CD4-positive, alpha-beta T cell treated with Interleukin-12 subunit alpha and Interleukin-12 subunit beta, for 1 hour (primary cell): ENCODE measurements around the gene DIP2C.
"Not testable (repeated sequence)": the region's sequence is repeated elsewhere in the genome, so short reads cannot be mapped to it uniquely, and the experiment has no call there.

Source experiments
- DNase-seq: peaks from one replicate; pipeline ENCODE4 v3.0.0-alpha.2; 2020

Gene DIP2C

DNA sequence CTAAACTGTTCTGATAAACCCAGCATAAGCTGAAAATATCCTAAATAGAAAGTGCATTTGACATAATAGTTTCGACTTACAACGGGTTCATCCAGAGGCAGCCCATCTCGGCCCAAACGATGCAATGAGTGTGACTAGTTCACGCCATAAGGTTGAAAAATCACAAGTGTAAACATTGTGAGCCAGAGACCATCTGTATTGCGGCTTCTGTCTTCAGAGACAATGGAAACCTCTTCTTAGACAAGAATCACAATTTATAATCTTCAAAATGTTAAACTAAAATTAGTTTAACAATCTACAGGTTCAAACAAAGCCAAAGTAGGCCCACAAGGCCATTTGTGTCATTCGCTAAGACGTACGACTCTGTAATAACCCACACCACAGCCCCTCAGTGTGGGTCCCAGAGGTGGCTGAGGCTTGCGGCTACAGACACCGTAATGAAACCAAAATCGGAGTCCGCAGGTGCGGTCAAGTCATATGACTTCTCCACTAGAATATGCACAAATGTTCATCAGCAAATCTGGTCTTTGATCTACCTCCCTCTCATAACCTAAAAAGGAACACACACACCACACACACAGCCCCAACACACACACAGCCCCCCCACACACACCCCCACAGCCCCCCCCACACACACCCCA is 81.8 kb downstream of the DIP2C start:
- DNase-seq, result no peak

DNA sequence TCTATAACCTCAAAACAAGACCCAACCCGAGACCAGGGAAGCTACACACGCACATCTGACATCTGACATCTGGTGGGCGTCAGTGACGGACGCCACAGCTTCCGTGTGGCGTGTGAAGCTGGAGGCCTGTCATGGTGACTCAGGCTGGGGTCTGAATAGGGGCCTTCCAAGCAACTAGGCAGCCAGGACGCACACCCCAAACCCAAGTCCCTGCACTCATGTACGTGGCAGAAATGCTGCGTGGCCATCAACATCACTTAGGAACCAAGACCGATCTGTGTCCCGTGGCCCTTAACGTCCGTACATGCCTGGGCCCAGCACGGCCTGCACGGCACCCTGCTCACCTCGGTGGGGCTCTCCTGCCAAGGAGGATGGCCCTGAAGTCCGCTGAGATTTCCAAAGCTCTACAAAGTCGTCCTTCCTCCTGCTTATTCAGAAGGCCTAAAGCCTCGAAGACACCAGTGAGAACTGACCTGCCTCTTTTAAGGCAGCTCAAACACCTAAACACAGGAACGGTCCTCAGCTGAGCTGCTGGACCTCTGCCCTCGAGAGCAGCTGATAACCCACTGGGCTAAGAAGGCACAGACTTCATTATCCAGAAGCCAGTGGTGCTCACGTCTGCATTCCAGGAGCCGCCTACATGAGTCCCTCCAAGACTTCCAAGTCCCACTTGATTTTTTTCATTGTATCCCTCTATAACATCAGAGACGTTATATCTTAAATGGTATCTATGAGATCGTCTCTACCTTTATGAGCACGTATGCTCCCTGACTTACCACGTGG is 82.5 kb downstream of the DIP2C start:
- DNase-seq, result no peak

DNA sequence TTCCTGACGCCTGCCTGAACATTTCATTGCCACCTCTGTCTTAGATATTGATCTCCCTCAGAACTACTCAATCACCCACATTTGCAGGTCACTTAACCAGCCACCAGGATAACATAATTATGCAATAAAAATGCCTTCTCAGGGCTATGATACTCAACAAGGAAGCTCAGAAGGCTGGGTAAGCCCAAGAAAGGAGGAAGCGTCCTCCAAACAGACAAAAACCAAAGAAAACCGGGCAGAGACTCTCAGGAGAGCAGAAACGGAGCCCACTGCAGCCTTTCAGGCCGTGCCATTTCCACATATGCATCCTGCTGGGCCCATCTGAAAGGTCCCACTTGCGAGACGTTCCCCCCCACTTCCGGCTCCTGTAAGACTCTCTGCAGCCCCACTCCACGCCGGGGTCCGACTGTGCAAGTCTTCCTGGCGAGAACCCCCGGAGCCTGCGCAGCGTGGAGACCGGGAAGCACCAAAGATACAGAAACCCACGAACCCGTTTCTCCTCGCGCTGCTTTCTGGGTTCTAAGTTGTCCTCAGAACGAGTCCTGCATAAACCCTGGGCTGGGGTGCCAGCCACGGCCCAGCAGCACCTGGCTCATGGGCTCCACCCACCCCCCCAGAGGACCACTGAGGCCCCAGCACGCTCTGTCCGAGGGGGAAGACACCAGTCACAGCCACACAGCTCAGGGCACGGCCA is 83.7 kb downstream of the DIP2C start:
- DNase-seq, result no peak

DNA sequence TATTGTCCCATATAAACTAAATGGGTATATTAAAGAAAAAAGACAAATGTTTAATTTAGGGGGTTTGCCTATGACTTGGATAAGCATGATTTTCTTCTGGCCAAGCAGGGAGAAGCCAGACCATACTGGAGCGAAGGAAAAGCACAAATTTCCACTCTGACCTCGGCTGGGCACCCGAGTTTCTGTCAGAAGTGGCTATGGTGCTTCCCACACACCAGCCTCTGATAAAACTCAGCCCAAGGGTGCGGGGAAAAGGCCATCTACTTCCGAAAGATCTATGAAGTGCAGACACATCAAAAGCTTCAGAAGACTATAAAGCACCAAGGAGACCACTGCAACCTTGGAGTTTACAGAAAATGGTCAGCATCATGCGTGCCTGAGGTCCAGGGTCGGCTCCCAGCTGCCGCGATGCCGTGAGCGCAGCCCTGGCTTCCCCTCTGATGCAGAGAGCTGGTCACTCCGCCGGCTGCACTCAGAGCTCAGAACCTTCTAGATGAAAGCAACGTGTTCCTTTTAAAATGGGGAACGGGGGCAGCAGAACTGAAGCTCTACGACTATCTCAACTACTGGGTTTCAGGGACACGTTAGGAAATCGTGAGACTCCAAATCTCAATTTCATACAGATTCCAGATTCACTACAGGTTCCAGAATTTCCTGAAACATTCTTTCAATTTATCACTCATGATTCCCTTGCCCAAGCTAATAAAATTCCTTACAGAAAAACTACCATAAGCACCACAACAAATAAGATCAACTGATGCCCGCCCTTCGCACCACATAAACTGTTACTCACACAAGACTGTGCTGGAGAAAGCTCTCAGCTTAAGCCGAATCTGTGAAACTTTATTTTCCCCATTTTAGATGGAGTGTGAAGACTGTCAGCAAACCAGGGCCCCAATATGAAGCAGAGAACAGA is 84.5 kb downstream of the DIP2C start:
- no peak for DNase-seq

DNA sequence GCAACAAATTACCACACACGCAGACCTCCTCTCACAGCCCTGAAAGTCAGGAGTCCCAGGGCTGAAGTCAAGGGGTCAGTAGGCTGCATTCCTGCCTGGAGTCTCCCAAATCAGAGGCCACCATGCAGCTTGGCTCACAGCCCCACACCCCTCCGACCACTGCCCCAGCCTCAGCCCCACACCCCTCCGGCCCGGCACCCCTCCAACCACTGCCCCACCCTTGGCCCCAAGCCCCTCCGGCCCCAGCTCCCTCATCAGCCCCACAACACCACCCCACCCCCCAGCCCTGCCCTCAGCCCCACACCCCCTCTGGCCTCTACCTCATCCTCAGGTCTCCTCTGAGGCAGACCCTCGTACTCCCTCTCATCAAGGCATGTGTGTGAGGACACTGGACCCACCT is 85.7 kb downstream of the DIP2C start:
- no peak for DNase-seq

DNA sequence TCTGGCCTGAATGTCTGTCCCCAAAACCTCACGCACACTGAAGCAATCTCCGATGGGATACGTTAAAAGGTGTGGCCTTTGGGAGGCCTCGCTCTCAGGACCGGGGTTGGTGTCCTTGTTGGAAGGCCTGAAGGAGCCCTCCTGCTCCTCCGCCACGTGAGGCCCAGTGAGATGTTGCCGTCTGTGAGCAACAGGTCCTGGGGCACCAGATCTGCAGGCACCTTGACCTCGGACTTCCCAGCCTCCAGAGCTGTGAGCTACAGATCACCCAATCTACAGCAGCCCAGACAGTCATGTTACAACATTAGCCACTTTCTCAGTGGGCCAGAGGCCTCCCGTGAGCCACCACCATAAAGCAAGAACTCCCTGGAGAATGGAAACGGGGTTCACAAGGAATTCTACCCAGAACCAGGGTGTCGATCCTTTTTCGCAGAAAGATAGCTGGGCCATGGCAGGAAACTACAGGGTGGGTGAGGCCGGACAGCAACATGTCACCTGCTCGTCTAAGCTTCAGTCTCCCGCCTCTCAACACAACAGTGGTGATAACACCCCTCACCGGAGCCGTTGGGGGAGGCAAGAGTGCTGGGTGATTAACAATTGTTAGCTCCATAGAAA is 87.0 kb downstream of the DIP2C start:
- DNase-seq, result no peak

DNA sequence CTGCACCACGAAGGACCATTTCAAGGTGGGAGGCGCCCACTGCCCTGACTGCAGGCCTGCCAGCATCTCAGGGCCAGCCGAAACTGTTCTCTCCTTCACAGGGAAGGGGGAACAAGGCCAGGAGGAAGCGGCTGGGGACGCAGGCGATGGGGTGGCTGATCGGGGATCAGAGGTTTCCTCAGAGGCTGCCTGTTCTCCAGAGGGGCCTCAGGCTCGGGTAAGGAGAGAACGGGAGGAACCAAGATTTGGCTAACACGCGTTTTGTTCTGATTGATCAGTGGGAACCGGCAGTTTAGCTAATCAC is 87.9 kb downstream of the DIP2C start:
- DNase-seq, result no peak

DNA sequence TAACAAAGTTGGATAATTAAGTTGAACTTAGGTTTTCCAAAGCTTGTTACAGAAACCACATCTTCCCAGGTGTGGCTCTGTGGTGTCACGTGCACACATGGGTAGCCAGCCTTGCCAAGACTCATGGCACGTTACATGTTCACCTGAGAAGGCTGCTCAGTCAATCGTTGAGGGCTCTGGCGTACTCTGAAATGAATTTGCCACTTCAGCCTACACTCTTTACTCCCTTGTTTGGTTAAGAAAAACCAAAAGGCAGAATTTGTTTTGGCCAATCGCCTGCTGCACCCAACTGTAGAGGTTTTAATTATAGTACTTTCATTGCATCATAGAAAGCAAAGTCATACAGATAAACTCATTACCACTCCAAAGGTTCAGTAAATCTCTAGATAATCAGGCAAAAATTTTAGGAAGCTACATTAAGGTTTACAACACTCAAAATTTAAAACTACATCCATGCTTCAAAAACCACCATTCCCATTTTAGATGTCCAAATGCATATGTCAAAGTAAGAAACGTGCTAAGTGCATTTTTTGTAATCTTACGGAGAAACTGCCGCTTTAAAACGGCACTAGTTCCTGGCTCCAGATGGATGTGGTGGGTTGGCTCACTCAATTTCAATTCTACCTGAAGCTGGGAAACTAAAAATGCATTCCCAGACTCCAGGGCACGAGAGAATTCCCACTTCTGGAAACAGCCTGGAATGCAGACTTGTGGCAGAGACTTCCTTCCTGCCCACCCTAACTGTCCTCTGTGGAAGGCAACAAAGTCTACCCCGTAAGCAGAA is 88.4 kb downstream of the DIP2C start:
- DNase-seq, result no peak

DNA sequence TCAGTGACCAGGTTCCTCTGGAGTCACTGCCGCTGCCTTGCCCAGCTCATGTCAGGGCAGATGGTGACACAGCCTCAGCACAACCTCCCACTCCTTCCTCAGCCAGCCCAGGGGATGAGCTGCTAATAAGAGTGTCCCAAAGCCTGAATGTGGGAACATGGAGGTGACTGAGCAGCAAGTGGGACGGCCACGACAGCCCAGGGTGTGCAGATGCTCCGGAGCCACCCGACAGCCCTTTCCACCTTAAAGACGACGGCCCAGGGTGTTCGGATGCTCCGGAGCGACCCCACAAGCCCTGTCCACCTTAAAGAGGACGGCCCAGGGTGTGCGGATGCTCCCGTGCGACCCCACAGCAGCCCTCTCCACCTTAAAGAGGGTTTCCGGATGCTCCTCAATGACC is 89.2 kb downstream of the DIP2C start:
- no peak for DNase-seq

DNA sequence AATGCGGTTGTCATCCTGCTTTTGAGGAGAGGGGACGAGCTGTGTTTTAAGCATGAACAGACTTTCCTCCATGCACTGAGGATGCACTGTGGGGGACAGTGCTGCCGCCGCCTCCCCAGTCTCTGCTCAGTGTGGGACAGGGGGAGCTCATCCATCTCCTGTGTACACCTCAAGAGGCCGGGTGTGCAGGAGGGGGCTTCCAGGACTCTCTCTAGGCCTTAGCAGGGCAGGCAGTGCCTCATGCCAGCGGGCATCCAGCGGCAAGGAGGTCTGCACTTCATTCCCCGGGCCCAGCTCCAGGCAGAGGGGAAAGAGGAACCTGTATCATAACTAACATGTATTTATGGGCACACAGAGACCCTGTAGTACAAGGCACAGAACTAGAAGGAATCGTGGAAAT is 89.7 kb downstream of the DIP2C start:
- DNase-seq, result no peak

DNA sequence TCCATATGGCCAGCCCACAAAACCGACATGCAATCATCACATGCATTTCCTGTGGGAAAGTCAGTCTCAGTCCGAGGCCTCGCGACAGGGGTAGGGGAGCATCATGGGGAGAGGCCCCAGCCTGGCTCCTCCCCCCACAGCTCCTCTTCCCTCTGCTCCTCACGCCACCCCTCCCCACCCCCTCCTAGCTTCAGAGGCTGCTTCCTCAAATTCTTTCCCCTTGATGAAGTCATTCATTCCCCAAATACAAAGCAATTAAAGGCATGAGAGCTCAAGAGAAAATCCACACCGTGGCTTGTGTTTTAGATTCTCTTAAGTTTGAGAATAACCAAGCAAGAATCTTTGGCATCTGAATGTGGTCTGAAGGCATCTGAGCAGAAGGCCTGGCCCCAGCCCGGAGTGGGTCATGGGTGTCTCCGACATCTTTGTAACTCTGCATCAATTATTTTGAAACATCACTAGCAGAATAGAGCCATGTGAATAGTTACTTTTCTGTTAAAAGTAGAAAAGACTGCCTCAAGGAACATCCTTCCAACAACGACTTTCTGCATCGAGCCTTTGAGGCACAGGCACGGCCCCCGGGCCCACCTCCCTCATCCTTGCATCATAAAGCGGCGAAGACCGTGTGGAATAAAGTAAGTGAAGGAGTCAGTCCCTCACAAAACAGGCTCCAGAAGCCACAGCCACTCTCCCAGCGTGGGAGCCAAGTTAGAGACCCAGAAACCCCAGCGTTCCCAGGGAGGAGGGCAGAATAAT is 90.9 kb downstream of the DIP2C start:
- DNase-seq, result no peak

DNA sequence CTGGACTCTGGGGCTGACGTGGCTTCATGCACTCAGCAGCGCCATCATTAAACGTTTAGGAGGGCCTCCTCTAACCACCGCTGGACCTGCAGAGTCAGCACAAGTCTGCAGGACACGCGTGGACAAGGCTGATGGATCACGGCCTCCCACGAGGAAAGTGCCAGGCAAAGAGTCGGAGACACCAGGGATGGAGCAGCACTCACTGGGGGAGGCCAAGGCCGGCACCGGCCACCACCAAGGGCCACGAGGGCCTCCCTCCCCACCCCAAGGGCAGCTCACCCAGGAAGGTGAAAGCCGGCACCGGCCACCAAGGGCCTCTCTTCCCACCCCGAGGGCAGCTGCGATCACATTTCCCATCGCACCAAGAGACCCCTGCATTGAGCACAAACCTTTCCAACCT is 91.5 kb downstream of the DIP2C start:
- no peak for DNase-seq

DNA sequence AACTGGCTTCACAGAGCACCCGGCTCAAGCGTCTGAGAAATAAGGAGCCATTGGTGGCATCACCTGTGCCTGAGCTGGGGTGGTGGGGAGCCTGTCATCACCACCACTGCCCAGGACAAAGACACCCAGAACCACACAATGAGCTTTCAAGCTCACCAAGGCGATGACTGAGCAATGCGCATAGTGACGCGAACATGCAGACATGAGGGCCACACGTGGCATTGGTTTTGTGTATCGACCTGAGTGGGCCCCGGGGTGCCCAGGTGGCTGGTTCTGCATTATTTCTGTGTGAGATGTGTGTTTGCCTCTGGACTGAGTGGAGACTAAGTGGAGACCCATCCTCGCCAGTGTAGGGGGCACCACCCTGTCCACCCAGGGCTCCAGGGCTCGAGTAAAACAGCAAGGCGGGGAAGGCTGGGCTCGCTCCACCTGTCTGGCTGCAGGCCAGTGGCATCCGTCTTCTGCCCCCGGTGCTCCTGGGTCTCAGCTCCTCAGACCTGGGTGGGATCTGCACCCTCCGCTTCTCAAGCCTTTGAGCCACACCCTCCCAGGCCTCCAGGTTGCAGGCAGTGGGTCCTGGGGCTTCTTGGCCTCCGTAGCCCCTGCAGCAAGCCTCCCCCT is 92.6 kb downstream of the DIP2C start:
- DNase-seq, result no peak

DNA sequence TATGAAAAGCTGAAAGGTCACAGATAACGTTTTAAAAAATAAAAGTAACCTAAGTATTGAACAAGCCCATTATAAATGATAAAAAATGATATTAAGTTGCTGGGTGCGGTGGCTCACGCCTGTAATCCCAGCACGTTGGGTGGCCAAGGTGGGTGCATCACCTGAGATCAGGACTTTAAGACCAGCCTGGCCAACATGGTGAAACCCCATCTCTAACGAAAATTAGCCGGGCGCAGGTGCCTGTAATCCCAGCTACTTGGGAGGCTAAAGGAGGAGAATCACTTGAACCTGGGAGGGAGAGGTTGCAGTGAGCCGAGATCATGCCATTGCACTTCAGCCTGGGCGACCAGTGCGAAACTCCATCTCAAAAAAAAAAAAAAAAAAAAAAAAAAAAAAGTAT is 93.3 kb downstream of the DIP2C start:
- not testable (repeated sequence) for DNase-seq

DNA sequence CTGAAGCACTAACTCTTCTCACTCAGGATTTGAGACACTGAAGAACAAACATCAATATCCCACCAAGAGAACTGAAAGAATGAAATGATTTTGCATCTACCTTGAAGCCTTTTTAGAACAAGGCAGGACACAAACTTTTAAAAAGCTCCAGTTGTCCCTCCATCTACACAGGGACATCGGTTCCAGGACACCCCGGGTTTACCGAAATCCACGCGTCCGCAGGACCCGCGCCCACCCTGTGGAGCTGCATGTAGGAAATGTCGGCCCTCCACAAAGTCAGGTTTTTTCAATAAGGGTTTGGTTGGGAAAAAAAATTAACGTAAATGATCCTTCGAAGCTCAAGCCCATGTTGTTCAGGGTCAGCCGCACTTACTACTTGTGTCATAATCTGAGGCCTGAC is 94.0 kb downstream of the DIP2C start:
- no peak for DNase-seq

DNA sequence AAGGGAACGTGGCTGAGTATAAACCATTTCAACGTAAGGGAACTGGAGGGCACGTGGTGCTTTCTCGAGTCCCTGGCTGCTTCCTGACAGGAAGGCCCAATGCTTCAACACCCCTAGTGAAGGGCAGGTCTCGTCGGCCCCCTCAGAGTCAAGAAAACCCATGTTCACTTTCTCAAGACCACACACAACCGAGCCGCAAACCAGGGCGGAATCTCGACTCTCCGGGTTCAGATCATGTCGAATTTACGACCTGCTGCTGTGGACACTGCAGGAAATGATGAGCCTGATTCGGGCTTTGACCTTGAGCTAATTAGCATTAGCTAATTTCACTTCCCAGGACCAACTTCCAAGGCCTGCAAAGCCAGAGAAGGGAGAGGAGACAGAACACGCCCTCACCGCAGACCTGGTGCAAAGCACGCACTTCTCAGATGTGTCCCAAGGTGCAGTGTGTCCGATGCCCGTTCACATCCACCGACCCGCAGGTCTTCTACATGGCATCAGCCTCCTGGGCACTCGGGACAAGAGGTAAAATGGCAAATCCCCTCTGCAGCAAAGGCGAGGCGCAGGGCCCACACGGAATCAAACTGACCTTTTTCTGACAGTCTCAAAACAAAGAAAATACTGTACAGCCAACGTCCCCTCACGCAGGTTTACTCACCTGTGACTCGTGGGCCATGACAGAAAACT is 94.7 kb downstream of the DIP2C start:
- DNase-seq, result no peak

DNA sequence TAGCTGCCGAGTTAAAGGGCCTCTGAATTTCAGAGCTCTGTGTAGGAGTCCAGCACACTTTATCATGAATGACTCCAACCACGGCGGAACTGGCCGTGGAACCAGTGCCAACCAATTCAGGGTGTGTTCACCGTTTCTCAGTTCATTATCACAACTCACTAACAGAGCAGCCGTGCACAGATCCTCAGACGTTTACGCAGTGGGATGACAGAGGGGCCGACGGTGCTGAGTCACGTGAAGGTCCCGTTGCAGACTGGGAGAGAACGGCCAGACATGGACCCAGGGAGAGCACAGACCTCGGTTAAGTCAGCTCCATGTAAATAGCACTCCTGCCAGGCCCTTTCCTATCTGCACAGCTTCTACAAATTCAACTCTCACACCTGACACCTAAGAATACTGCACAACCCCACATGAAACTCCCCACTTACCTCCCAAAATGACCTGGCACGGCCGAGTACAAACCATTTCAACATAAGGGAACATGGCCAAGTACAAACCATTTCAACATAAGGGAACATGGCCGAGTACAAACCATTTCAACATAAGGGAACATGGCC is 95.5 kb downstream of the DIP2C start:
- DNase-seq, result no peak

DNA sequence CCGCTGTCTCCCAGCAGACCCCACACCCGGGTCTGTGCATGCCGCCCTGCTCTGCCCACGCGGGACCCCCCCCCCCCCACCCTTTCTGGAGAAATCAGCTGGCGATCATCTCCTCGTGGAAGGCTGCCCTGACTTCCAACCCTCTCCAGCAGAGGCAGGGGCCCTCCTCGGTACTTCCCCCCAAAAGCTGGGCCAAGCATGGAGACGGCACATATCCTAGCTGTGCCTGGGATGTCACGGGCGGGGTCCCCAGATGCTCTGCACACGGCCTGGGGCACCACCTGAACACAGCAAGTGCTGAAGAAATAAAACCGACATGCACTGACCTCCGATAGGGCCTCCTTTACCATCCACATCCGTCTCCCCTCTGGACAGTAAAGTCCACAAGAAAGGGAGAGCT is 96.0 kb downstream of the DIP2C start:
- no peak for DNase-seq

DNA sequence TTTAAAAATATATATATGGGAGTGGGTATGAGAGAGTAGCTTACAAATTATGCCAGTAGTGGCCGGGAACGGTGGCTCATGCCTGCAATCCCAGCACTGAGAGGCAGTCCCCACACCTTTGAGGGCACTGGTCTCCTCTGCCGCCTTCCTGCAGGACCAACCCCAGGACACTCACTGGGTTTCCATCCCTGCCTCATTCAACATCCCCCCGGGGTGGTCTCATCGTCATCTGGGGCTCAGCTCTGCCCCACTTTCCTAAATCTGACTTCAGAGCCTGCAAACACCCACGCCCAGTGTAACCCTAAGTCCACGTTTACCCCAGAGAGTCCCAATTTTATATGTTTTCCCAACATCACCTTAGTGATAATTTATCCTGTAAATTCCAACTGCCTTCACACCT is 96.5 kb downstream of the DIP2C start:
- DNase-seq, result no peak

DNA sequence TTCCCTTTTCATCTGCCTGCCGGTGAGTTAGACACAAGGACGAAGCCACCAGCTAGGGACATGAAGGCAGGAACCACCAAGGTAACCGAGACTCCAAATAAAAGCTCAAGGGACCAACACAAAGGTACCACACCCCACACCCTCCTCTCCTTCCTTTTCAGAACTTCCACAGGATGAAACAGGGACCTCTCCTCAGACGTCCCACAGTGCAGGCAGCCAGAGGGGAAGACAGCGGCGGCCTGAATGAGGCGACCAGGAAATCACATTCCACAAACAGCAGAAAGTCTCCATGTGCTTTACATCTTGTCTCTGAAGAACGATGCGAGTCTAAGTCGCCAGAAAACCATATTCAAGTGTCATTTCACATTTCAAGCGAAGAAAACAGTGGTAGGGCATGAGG is 97.8 kb downstream of the DIP2C start:
- DNase-seq, result no peak
